HG03097 (cell line): ENCODE measurements around the gene GUCA2B.

Experiments
- ATAC-seq: cut with Tn5 transposase; IDR thresholded peaks from one replicate; pipeline ENCODE4 v1.9.1; 2021; ENCODE audit not compliant: unreplicated experiment, low FRiP score

The GUCA2B gene

GRCh38 chr1:42142894-42143675, 10.1 kb upstream of the GUCA2B start:
- no peak for ATAC-seq

- ATAC-seq: no peak
Measured at GRCh38 chr1:42143896-42144710, 9.1 kb upstream of the GUCA2B start.

- ATAC-seq: no peak
Measured at GRCh38 chr1:42144711-42145388, 8.4 kb upstream of the GUCA2B start.

GRCh38 chr1:42145389-42145716, 7.9 kb upstream of the GUCA2B start:
- no peak for ATAC-seq

- no peak for ATAC-seq
Measured at GRCh38 chr1:42145764-42146625, 7.2 kb upstream of the GUCA2B start.

GRCh38 chr1:42146626-42147320, 6.4 kb upstream of the GUCA2B start:
- no peak for ATAC-seq

GRCh38 chr1:42148166-42148565, 5.0 kb upstream of the GUCA2B start:
- no peak for ATAC-seq

GRCh38 chr1:42150651-42151050, 2.6 kb upstream of the GUCA2B start:
- ATAC-seq: no peak

- ATAC-seq: no peak
Measured at GRCh38 chr1:42152119-42152518, 1.1 kb upstream of the GUCA2B start.

- ATAC-seq: no peak
Measured at GRCh38 chr1:42153624-42154023, 414 bp downstream of the GUCA2B start.

- no peak for ATAC-seq
Measured at GRCh38 chr1:42154685-42155084, 1.5 kb downstream of the GUCA2B start.

GRCh38 chr1:42155362-42155761, 2.2 kb downstream of the GUCA2B start:
- no peak for ATAC-seq

- ATAC-seq: no peak
Measured at GRCh38 chr1:42157667-42158066, 4.5 kb downstream of the GUCA2B start.

- no peak for ATAC-seq
Measured at GRCh38 chr1:42158189-42158588, 5.0 kb downstream of the GUCA2B start.

GRCh38 chr1:42162181-42162580, 9.0 kb downstream of the GUCA2B start:
- ATAC-seq: no peak

- no peak for ATAC-seq
Measured at GRCh38 chr1:42163114-42163513, 9.9 kb downstream of the GUCA2B start.

- ATAC-seq: no peak
Measured at GRCh38 chr1:42163536-42164503, 10.6 kb downstream of the GUCA2B start.

GRCh38 chr1:42164551-42165420, 11.6 kb downstream of the GUCA2B start, which contains the start of gene GUCA2A:
TSS of gene GUCA2A (minus strand) at chr1:42164745. CDS start at chr1:42164712, 33 bp downstream.
- no peak for ATAC-seq
